Spleen (tissue), 7 donors: ENCODE measurements around the gene TP73.

Source experiments
- POLR2A ChIP-seq, 3 donors: fragments of 450-650 bp; IDR thresholded peaks; one replicate each; pipeline ENCODE4 v1.5.1; 2017; ENCODE audit warnings: antibody characterized with exemption in 3 of 3, mild to moderate bottlenecking in 1 of 3
- TF ChIP-seq, protein P1 (sequence below), 11 experiments: fragments of 200-600 bp in 7 of 11; fragments of 450-650 bp in 4 of 11; sonication (generic) in 4 of 11; IDR thresholded peaks in 8 of 11; conservative IDR thresholded peaks in 3 of 11; 1 replicate in 7 of 11; 2 replicates in 4 of 11; pipeline versions ENCODE4 v1.4.0 to v1.8.0; 2016 to 2021; ENCODE audit warnings: antibody characterized with exemption in 11 of 11, inconsistent platforms in 4 of 11, mild to moderate bottlenecking in 1 of 11
- donor health status: DM: no; HTN: no; CAD: no; lungs with moderate emphysema.
- donor health status: DM: no; HTN: no; CAD: no.
- donor health status: DM: no; HTN: no; CAD: no.

DNA sequence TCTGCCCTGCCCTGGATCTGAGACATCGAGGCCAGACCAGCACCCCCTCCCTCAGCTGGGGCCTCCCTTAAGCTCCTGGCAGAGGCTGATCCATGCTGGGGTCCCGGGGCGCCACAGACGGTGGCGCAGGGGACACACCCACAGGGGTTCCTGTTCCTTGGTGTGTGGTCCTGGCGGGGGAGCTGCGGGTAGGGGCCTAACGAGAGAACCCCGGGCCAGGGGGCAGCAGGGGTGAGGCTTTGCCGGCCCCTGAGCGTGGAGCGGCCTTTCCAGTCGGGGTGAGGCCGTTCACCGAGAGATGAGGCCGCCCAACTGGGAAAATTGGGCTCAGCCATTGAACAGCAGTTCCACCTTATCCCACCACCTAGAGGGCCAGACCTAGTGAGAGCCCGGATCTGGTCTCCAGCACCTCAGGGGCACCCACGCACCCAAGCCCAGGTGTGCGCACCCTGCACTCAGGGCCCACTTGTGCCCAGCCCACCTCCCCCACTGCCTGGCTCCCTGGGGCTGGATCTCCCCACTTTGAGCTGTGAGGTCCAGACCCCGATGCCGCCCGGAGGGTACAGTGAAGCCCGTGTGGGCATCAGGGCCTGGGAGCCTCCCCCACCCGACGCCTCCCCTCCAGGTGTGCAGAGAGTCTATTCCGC, 54.5 kb downstream of the TP73 start:
- TF ChIP-seq, protein P1, sequence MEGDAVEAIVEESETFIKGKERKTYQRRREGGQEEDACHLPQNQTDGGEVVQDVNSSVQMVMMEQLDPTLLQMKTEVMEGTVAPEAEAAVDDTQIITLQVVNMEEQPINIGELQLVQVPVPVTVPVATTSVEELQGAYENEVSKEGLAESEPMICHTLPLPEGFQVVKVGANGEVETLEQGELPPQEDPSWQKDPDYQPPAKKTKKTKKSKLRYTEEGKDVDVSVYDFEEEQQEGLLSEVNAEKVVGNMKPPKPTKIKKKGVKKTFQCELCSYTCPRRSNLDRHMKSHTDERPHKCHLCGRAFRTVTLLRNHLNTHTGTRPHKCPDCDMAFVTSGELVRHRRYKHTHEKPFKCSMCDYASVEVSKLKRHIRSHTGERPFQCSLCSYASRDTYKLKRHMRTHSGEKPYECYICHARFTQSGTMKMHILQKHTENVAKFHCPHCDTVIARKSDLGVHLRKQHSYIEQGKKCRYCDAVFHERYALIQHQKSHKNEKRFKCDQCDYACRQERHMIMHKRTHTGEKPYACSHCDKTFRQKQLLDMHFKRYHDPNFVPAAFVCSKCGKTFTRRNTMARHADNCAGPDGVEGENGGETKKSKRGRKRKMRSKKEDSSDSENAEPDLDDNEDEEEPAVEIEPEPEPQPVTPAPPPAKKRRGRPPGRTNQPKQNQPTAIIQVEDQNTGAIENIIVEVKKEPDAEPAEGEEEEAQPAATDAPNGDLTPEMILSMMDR (IDR thresholded peaks at IDR 0.05 in 8 of 11, conservative IDR thresholded peaks at IDR 0.05 in 3 of 11): no peak
- TF ChIP-seq POLR2A (IDR thresholded peaks at IDR 0.05): no peak
